A673 (cell line): Measurements from ENCODE around the gene RNGTT.

Experiments
- EZH2 ChIP-seq: fragments of 200-600 bp; sonication (generic); IDR thresholded peaks from 2 replicates; pipeline ENCODE4 v1.6.1; 2017; ENCODE audit warnings: borderline replicate concordance, low read depth, mild to moderate bottlenecking, mixed read lengths, antibody characterized with exemption, low read length; ENCODE audit not compliant: poor library complexity, severe bottlenecking
- TF ChIP-seq, protein P1 (sequence below): fragments of 300-800, 200-600 bp; sonication (generic); conservative IDR thresholded peaks from 2 replicates; pipeline ENCODE4 v1.5.1; 2017; ENCODE audit warnings: low read depth, mild to moderate bottlenecking, antibody characterized with exemption, low read length, moderate library complexity, mixed read lengths

DNA sequence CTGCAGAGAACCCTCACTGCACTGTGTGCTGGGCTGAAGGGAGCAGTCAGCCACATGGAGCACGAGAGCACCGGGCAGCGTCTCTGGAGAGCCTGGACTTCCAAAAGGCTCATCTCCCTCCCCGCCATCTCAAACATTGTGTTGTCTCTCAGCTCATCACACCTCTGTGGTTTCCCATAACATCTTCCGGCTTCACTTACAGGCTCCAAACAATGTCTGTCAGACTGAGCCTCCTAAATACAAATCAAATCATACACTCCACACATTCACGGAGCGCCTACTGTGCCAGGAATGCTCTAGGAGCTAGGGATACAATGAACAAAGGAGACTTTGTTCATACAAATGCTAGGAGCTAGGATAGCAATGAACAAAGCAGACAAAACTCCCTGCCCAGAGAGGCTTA is 398.0 kb downstream of the RNGTT start:
- TF ChIP-seq, protein P1, sequence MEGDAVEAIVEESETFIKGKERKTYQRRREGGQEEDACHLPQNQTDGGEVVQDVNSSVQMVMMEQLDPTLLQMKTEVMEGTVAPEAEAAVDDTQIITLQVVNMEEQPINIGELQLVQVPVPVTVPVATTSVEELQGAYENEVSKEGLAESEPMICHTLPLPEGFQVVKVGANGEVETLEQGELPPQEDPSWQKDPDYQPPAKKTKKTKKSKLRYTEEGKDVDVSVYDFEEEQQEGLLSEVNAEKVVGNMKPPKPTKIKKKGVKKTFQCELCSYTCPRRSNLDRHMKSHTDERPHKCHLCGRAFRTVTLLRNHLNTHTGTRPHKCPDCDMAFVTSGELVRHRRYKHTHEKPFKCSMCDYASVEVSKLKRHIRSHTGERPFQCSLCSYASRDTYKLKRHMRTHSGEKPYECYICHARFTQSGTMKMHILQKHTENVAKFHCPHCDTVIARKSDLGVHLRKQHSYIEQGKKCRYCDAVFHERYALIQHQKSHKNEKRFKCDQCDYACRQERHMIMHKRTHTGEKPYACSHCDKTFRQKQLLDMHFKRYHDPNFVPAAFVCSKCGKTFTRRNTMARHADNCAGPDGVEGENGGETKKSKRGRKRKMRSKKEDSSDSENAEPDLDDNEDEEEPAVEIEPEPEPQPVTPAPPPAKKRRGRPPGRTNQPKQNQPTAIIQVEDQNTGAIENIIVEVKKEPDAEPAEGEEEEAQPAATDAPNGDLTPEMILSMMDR: no peak
- no peak for TF ChIP-seq EZH2
